Panc1 (cell line): Measurements from ENCODE around the gene COL23A1. TPM values are rescaled to one million over a fixed set of nuclear protein-coding genes. Genes with fewer than 3 reads are reported as not detected.

Experiments
- ATAC-seq: fragments of 200-7000 bp; cut with Tn5 transposase; 2 replicates; pipeline ENCODE4 v1.9.1; 2020; ENCODE audit warnings: mild to moderate bottlenecking, moderate library complexity
- BruUV-seq: library from RNA; stranded (reverse); fragments of 400-500 nt; replicated peaks from 2 replicates; lab custom pipeline; 2021; lab: Mats Ljungman, UMichigan
- CTCF ChIA-PET: fragments of 300-600 bp; sonication (Branson Sonifier 250); formaldehyde crosslinking; loops from one replicate; lab custom pipeline; 2022; ENCODE audit warnings: antibody characterized with exemption; lab: Charles Lee
- POLR2A ChIA-PET: fragments of 300-600 bp; sonication (Branson Sonifier 250); formaldehyde crosslinking; loops from one replicate; lab custom pipeline; 2022; ENCODE audit warnings: antibody characterized with exemption; lab: Charles Lee
- DNase-seq: peaks from one replicate; pipeline ENCODE4 v3.0.0-alpha.2; 2010; ENCODE audit warnings: low read depth, low spot score
- H3K27ac ChIP-seq: 2 replicates; pipeline ENCODE4 v1.5.1; 2011; ENCODE audit warnings: mild to moderate bottlenecking, low read length, inconsistent platforms
- H3K27me3 ChIP-seq: fragments of 200-500 bp; sonication (Bioruptor generic); 2 replicates; pipeline ENCODE4 v1.6.0; 2014; ENCODE audit warnings: low read length, inconsistent platforms; ENCODE audit not compliant: control insufficient read depth, insufficient read depth
- H3K36me3 ChIP-seq: fragments of 200-500 bp; sonication (Bioruptor generic); 2 replicates; pipeline ENCODE4 v1.5.1; 2014; ENCODE audit warnings: inconsistent platforms, mild to moderate bottlenecking, low read length, moderate library complexity; ENCODE audit not compliant: control insufficient read depth, insufficient read depth
- H3K4me1 ChIP-seq: 2 replicates; pipeline ENCODE4 v1.5.1; 2011; ENCODE audit warnings: inconsistent platforms, mild to moderate bottlenecking, low read length, moderate library complexity; ENCODE audit not compliant: control insufficient read depth, insufficient read depth
- H3K4me3 ChIP-seq, 2 experiments: 2 replicates each; pipeline ENCODE4 v1.5.1; 2011 to 2012; ENCODE audit warnings: low read depth in 2 of 2, low read length in 2 of 2, mild to moderate bottlenecking in 2 of 2, inconsistent platforms in 1 of 2, moderate library complexity in 1 of 2
- H3K9me3 ChIP-seq: fragments of 200-500 bp; sonication (Bioruptor generic); 2 replicates; pipeline ENCODE4 v1.5.1; 2014; ENCODE audit warnings: low read depth, mild to moderate bottlenecking, inconsistent platforms, low read length, moderate library complexity; ENCODE audit not compliant: control insufficient read depth, insufficient read depth
- CTCF ChIP-seq: fragments of 450-650 bp; IDR thresholded peaks from 2 replicates; pipeline ENCODE4 v1.5.1; 2017; ENCODE audit warnings: mild to moderate bottlenecking
- POLR2AphosphoS5 ChIP-seq: IDR thresholded peaks from 2 replicates; pipeline ENCODE4 v1.6.1; 2012; ENCODE audit warnings: mild to moderate bottlenecking, low read depth, low read length, moderate library complexity
- REST ChIP-seq, 2 experiments: IDR thresholded peaks; 2 replicates each; pipeline ENCODE4 v1.6.1; 2011 to 2012; ENCODE audit warnings: low read depth in 2 of 2, control low read depth in 1 of 2, low read length in 1 of 2, mild to moderate bottlenecking in 1 of 2, moderate library complexity in 1 of 2; ENCODE audit not compliant: insufficient read depth in 1 of 2
- SIN3A ChIP-seq: IDR thresholded peaks from 2 replicates; pipeline ENCODE4 v1.6.1; 2012; ENCODE audit warnings: low read depth, mild to moderate bottlenecking, low read length, moderate library complexity, borderline replicate concordance; ENCODE audit not compliant: insufficient read depth
- TCF7L2 ChIP-seq: IDR thresholded peaks from 2 replicates; pipeline ENCODE4 v1.6.1; 2011; ENCODE audit warnings: mild to moderate bottlenecking, low read depth, low read length, inconsistent platforms
- in situ Hi-C: cut with HindIII; loops from 2 replicates; pipeline ENCODE4 v1.10.0; 2016; ENCODE audit warnings: low sequenced_read_pairs, low pct_unique_long_range_greater_than_20kb
- intact Hi-C: fragments of 100-400 bp; cut with micrococcal nuclease; formaldehyde crosslinking; loops from one replicate; pipeline ENCODE4 v1.10.0; 2022; ENCODE audit not compliant: unreplicated experiment
- total RNA-seq: library from RNA; stranded (reverse); gene quantifications from one replicate; pipeline ENCODE4 v1.2.1, GENCODE V29; 2021; ENCODE audit not compliant: unreplicated experiment

COL23A1 gene
- total RNA-seq, 1 experiment from 2014 or later: 0.05 TPM

GRCh38 chr5:178445534-178445933 is 144.7 kb downstream of the COL23A1 start:
- Histone ChIP-seq H3K27me3 (peaks cover 2% of the 10 kb centered on the region; the same call in 1 of the 2 replicates), H3K4me1 (no peaks in the 10 kb centered on the region), H3K4me3 (no peak overlapping the region), H3K27ac (no peak overlapping the region), H3K36me3 (no peaks in the 10 kb centered on the region), H3K9me3 (no peaks in the 10 kb centered on the region)
- intact Hi-C loops (no loop called here), in situ Hi-C loops (no loop called here)
- POLR2A ChIA-PET: no interaction called here
- no peak for TF ChIP-seq REST (IDR thresholded peaks at IDR 0.05; ENCODE audit: insufficient read depth in 1 of 2, low read depth in 2 of 2, low read length in 1 of 2)
- TF ChIP-seq POLR2AphosphoS5: no peak
- TF ChIP-seq CTCF: no peak
- TF ChIP-seq TCF7L2: no peak
- no peak for TF ChIP-seq SIN3A
- BruUV-seq: no TSS peak
- CTCF ChIA-PET: no interaction called here
- DNase-seq (no peak), ATAC-seq (no peak)

- BruUV-seq: no TSS peak
- DNase-seq (no peak), ATAC-seq (no peak)
- Histone ChIP-seq H3K4me1 (no peaks in the 10 kb centered on the region), H3K36me3 (no peaks in the 10 kb centered on the region), H3K9me3 (no peaks in the 10 kb centered on the region), H3K27ac (no peak overlapping the region), H3K4me3 (no peak overlapping the region), H3K27me3 (no peaks in the 10 kb centered on the region; the same call in 1 of the 2 replicates)
- ChIA-PET CTCF (interaction anchor here (2.2 kb wide), 1 partner anchor 19 kb away, joined by 7 read pairs; no protein-coding TSS in a partner anchor), POLR2A (no interaction called here)
- intact Hi-C loops: no loop called here
- in situ Hi-C loops: no loop called here
- TF ChIP-seq SIN3A (no peak), REST (IDR thresholded peaks at IDR 0.05; ENCODE audit: insufficient read depth in 1 of 2, low read depth in 2 of 2, low read length in 1 of 2) (no peak), TCF7L2 (no peak), POLR2AphosphoS5 (no peak), CTCF (no peak)
Measured at GRCh38 chr5:178442405-178443257, 147.6 kb downstream of the COL23A1 start.
